ENCODE results near the gene PDZD2.

GRCh38 chr5:31614151-31615020 lies 24.5 kb upstream of the PDZD2 start:
- TF ChIP-seq CTCF (IDR thresholded peaks at IDR 0.05; ENCODE audit: low read length) (no peak), EZH2 (optimal IDR thresholded peaks at IDR 0.05; ENCODE audit: low read depth, low read length) (no peak), EZH2phosphoT487 (IDR thresholded peaks at IDR 0.05; ENCODE audit: low read length) (no peak)

All from MM.1S (cell line).